ENCODE data around the gene BAG3. TPM values are rescaled to one million over a fixed set of nuclear protein-coding genes. Genes with fewer than 3 reads are reported as not detected.
A peak's percentile ranks its signal among the peaks of the same experiment; 100 is the strongest.
"Not testable (repeated sequence)": the region's sequence is repeated elsewhere in the genome, so short reads cannot be mapped to it uniquely, and the experiment has no call there.

Gene BAG3
- total RNA-seq, 8 experiments from 2014 or later = 3.2 to 30.3 (median 17.4) TPM

DNA sequence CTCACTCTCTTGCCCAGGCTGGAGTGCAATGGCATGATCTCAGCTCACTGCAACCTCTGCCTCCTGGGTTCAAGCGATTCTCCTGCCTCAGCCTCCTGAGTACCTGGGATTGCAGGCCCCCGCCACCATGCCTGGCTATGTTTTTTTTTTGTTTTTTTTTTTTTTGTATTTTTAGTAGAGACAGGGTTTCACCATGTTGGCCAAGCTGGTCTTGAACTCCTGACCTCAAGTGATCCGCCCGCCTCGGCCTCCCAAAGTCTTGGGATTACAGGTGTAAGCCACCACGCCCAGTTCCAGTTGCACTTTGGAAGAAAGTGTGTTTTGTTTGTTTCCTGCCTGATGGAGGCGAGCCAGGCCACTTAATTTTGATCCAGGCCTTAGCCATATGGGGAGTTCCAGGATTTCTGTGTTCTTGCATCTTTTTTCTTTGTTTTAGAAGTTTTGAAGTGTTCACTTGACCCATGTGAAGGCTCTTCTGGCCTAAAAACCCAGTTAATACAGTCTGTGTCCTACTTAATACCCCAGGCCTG, 11.0 kb downstream of the BAG3 start:
- 87 to 100% (median 100%) methylated on average over 1 to 4 of the region's 7 CpGs; no CpG with 5 or more reads in 2 of the 10 experiments for WGBS, 10 experiments
- H3K4me1 ChIP-seq (replicated peaks in 1 of 2) = peaks cover 26 to 31% of the 10 kb centered on the region in 2 donors
- ATAC-seq (replicated peaks in 6 of 8); H3K4me3 ChIP-seq; H3K27ac ChIP-seq; in situ Hi-C loops (cut with MboI; ENCODE audit: low pct_unique_long_range_greater_than_20kb in 2 of 9, low sequenced_read_pairs in 9 of 9, unreplicated experiment in 9 of 9): not testable (repeated sequence)

DNA sequence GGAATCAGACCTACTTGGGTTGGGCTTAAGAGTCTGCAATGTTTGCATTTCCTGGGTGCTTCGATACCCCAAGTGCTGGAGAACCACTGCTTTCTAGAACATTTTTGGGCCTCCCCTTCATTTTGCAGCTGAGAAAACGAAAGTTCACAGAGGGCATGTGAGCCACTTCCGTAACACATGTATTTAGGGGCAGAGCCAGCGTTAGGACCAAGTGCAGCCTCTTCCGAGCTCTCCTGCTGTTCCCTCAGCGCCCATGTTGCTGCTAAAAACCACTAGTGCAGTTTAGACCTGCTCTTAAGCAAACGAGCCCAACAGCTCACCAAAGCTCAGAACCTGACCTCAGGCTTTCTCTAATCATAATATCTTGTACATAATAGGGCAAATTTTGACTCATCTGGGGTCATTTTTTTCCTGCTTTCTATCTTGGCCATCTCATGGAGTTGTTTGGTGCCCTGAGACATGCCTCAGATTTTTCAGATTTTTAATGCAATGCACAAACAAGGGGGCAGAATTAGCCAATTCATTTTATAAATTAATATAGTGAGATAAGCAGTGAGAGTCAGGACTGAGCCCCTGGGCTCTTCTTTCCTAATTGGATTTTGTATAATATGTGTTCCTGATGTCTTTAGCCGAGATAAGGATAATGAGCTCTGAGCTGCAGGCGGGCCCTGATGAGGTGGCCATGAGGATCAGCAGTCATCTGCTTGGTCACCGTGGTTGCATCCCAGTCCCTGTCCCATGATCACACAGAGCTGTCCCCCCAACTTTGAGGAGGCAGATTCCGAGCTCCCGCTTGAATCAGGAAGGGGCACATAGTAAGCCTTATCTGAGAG, 12.9 kb downstream of the BAG3 start:
- ATAC-seq (replicated peaks in 6 of 8) = no peak
- in situ Hi-C loops (cut with MboI; ENCODE audit: low pct_unique_long_range_greater_than_20kb in 2 of 9, low sequenced_read_pairs in 9 of 9, unreplicated experiment in 9 of 9) = no loop called here
- Histone ChIP-seq H3K4me3 (no peak overlapping the region), H3K4me1 (replicated peaks in 1 of 2) (peaks cover 27 to 33% of the 10 kb centered on the region in 2 donors), H3K27ac (no peak overlapping the region)
- WGBS, 10 experiments = 25 to 100% (median 78%) methylated on average over 1 to 9 of the region's 12 CpGs; no CpG with 5 or more reads in 2 of the 10 experiments

DNA sequence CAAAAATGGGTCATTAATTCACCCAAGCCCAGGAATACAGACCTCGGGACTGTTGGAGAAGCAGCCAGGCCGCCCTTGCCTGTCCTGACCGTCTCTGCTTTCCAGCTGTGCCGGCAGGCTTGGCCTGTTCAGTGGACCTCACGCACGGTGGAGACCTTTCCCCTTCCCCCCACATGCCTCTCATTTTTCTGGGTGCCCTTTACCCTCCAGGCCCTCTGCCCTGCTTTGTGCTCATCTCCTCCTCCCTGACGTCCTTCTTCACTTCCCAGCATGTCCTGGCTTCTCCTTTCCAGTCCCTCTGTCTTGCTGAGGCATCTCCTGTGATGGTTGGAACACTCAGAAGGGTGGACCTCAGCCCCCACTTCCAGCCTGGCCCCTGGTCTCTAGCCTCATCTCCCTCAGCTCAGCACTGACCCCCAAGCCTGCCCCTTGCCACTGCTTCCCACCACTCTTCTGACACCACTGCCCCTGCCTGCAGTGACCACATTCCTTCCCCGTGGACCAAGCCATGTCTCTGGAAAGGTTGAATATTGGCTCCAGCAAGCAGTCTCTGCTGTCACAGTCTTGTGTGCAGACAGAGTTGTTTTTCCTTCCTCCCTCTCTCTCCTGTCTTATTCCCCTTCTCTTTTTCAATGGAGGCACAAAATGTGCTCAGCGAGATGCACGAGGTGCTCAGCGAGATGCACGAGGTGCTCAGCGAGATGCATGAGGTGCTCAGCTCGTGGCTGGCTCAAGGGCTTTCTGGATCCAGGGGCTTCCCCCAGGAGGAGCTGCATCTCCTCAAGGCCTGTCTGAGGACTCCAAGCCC, 14.9 kb downstream of the BAG3 start:
- 65 to 100% (median 79%) methylated on average over 1 to 9 of the region's 14 CpGs; no CpG with 5 or more reads in 1 of the 10 experiments for WGBS, 10 experiments
- Histone ChIP-seq H3K27ac (peak overlapping the region in 1 of 2 donors; percentile 85), H3K4me3 (no peak overlapping the region), H3K4me1 (replicated peaks in 1 of 2) (peaks cover 27 to 33% of the 10 kb centered on the region in 2 donors)
- in situ Hi-C loops (cut with MboI; ENCODE audit: low pct_unique_long_range_greater_than_20kb in 2 of 9, low sequenced_read_pairs in 9 of 9, unreplicated experiment in 9 of 9) = no loop called here
- no peak for ATAC-seq (replicated peaks in 6 of 8)

DNA sequence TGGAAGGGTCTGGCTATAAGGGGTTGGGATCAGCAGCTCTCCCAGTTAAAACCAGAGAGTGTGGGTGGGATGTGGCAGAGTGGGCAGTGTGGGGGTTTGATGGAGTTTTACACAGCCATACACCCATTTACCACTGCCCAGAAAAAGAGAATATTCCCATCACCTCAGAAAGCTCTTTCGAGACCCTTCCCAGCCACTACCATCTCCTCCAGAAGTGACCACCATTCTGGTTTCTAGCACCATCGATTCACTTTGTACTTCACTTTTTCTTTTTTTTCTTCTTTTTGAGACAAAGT, 15.5 kb downstream of the BAG3 start:
- ATAC-seq (replicated peaks in 6 of 8) = no peak
- Histone ChIP-seq H3K4me3 (no peak overlapping the region), H3K27ac (peak overlapping the region in 1 of 2 donors; percentile 85), H3K4me1 (replicated peaks in 1 of 2) (peaks cover 27 to 33% of the 10 kb centered on the region in 2 donors)
- in situ Hi-C loops (cut with MboI; ENCODE audit: low pct_unique_long_range_greater_than_20kb in 2 of 9, low sequenced_read_pairs in 9 of 9, unreplicated experiment in 9 of 9) = no loop called here
- WGBS, 10 experiments = 67 to 100% (median 100%) methylated on average over 1 to 2 of the region's 2 CpGs; no CpG with 5 or more reads in 4 of the 10 experiments

DNA sequence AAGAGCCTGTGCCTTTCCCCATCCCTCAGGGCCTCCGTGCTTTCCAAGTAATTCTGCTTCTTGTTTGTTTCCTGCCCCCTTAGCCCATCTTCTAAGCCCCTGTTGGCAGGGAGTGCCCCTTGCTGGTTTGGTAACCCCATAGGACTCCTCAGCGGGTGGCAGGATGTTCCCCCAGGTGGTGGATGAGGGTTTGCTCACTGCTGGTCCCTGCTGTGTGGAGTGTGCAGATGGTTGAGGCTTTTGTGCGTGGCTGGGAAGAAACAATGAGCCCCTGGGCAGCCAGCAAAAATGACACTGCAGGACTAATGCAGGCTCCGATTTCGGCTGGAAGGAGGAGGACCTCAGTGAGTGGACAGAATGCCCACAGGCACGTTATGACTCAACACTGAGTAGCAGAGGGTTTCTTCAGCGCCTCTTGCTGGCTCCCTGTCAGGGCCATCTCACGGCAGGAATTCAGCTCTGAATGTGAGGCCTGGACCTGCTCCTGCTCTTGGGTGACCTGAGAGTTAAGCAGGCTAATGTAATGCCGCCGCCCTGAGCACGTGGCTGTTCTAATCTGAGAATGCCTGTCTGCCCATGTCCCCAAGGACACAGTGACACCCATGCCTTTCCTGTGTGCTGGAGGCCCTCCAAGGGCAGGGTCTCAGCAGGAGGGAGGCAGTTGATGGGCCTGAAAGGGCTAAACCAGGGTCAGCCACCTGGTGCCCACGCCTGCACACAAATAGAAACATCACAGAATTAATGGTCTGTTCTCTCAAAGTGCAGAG, 16.6 kb downstream of the BAG3 start:
- peak overlapping the region; percentile 75 to 85 for H3K27ac ChIP-seq
- in situ Hi-C loops (cut with MboI; ENCODE audit: low pct_unique_long_range_greater_than_20kb in 2 of 9, low sequenced_read_pairs in 9 of 9, unreplicated experiment in 9 of 9) = no loop called here
- WGBS, 10 experiments = 0 to 22% (median 3%) methylated on average over 1 to 6 of the region's 12 CpGs; no CpG with 5 or more reads in 1 of the 10 experiments
- ATAC-seq (replicated peaks in 6 of 8) = peak; percentile 81 to 92 (median 90)
- H3K4me1 ChIP-seq (replicated peaks in 1 of 2) = peaks cover 27 to 33% of the 10 kb centered on the region in 2 donors
- H3K4me3 ChIP-seq = no peak overlapping the region

DNA sequence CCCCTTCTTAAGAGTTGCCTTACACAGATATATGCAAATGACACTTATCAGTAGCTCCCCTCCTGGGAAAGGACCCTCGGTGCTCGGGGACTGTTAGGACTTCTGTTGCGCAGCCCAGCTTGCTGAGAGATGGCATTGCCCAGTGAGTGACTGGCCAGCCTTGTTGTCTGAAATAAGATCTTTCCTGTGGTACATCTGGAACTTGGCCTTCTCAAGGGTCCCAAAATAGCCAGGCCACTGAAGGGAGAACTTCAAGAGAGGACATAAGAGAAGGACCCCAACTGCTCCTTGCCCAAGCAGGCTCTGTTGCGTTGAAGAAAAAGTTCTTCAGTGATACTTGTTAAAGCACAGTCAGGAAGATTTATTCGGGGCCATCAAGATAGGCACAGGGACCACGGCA, 17.3 kb downstream of the BAG3 start:
- peaks cover 27 to 33% of the 10 kb centered on the region in 2 donors for H3K4me1 ChIP-seq (replicated peaks in 1 of 2)

DNA sequence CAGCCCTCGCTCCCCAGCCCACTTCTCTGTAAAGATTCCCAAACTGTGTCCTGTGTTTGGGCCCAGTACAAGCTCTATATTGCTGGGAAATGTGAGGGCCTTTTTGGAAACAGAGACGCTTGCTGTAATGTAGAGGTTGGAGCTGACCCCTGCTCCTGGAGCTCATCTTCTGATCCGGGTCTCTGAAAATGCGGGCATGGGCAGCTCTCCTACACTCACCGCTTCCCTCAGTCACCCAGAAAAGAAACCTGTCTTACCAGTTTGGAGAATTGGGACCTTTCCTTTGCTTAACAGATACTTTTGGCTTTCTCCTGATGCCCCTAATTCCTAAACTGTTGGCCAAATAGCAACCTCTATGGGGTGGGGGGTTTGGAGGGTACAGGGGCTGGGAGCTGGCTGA, 18.2 kb downstream of the BAG3 start:
- in situ Hi-C loops (cut with MboI; ENCODE audit: low pct_unique_long_range_greater_than_20kb in 2 of 9, low sequenced_read_pairs in 9 of 9, unreplicated experiment in 9 of 9) = no loop called here
- H3K4me1 ChIP-seq (replicated peaks in 1 of 2) = peaks cover 27 to 33% of the 10 kb centered on the region in 2 donors
- H3K27ac ChIP-seq = no peak overlapping the region
- H3K4me3 ChIP-seq = no peak overlapping the region
- ATAC-seq (replicated peaks in 6 of 8) = no peak
- 80 to 100% (median 100%) methylated on average over 1 to 3 of the region's 5 CpGs; no CpG with 5 or more reads in 4 of the 10 experiments for WGBS, 10 experiments

More for the DNA sequence above, 17.3 kb downstream of the BAG3 start:
- WGBS, 10 experiments = 20 to 100% (median 83%) methylated on average over 1 to 6 of the region's 6 CpGs; no CpG with 5 or more reads in 1 of the 10 experiments
- H3K27ac ChIP-seq = peak overlapping the region in 1 of 2 donors; percentile 85
- no peak overlapping the region for H3K4me3 ChIP-seq
- no peak for ATAC-seq (replicated peaks in 6 of 8)
- in situ Hi-C loops (cut with MboI; ENCODE audit: low pct_unique_long_range_greater_than_20kb in 2 of 9, low sequenced_read_pairs in 9 of 9, unreplicated experiment in 9 of 9) = no loop called here

DNA sequence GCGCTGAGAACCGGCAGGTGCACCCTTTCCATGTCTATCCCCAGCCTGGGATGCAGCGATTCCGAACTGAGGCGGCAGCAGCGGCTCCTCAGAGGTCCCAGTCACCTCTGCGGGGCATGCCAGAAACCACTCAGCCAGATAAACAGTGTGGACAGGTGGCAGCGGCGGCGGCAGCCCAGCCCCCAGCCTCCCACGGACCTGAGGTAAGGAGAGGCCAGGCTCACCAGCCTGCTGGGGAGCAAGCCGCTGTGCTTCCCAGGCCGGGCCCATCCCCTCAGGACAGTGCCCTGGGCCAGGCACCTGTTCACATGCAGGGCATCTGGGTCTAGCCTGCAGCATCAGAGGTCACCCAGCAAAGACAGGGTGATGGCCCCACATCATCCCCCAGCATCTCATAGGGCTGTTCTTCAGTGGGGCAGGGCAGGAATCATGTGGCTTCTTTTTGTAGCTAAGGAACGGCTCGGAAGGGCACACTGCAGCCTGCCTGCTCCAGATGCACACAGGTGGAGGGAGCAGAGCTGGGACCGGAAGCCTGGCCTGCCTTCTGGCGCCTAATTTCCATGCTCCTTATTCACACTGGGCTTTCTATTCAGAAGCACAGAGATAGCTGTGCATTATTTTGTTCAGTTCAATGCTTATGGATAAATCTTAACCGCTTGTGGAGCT, 18.9 kb downstream of the BAG3 start:
- no peak overlapping the region for H3K4me3 ChIP-seq
- in situ Hi-C loops (cut with MboI; ENCODE audit: low pct_unique_long_range_greater_than_20kb in 2 of 9, low sequenced_read_pairs in 9 of 9, unreplicated experiment in 9 of 9) = no loop called here
- 80 to 100% (median 90%) methylated on average over 1 to 8 of the region's 18 CpGs; no CpG with 5 or more reads in 3 of the 10 experiments for WGBS, 10 experiments

DNA sequence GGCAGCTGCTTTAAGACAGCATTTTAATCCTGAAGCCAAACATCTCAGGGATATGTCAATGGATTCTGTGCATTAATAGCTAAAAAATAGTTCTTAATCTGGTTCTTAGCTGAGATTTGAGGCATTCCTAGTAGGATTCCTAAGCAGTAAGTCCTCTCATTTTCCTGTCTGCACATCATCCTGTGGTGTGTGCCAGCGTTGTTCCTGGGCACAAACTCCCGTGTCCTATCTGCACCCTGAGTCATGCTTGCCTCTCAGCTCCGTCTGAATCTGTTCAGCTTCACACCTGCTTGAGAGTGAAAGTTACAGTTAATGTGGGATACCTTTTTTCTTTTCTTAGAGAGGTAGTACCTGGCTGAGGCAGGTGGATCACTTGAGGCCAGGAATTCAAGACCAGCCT, 19.5 kb downstream of the BAG3 start:
- no peak for ATAC-seq (replicated peaks in 6 of 8)
- in situ Hi-C loops (cut with MboI; ENCODE audit: low pct_unique_long_range_greater_than_20kb in 2 of 9, low sequenced_read_pairs in 9 of 9, unreplicated experiment in 9 of 9) = no loop called here
- 21 to 100% (median 100%) methylated on average over 1 to 2 of the region's 3 CpGs; no CpG with 5 or more reads in 7 of the 10 experiments for WGBS, 10 experiments
- no peak overlapping the region for H3K4me3 ChIP-seq
- H3K27ac ChIP-seq = no peak overlapping the region
- H3K4me1 ChIP-seq (replicated peaks in 1 of 2) = peaks cover 27 to 32% of the 10 kb centered on the region in 2 donors

More for the DNA sequence above, 18.9 kb downstream of the BAG3 start:
- ATAC-seq (replicated peaks in 6 of 8) = no peak
- Histone ChIP-seq H3K4me1 (replicated peaks in 1 of 2) (peaks cover 27 to 33% of the 10 kb centered on the region in 2 donors), H3K27ac (no peak overlapping the region)

DNA sequence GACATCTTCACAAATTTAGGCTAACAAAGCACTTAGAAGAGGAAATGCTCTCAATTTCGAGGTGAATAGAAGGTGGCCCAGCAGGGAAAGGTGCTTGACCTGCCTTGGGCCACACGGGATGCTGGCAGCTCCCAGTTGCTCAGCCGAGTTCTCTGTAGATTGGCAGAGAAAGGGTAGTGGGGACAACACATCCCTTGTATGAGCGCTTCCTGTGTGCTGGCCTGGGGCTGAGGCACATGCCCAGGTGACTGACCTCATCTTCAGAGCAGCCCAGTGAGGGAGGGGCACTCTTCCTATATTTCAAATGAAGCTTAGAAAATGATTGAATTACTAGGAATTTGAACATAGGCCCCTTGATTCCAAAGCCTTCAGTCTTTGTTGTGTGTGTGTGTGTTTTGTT, 20.2 kb downstream of the BAG3 start:
- peaks cover 21 to 27% of the 10 kb centered on the region in 2 donors for H3K4me1 ChIP-seq (replicated peaks in 1 of 2)
- H3K4me3 ChIP-seq = no peak overlapping the region
- in situ Hi-C loops (cut with MboI; ENCODE audit: low pct_unique_long_range_greater_than_20kb in 2 of 9, low sequenced_read_pairs in 9 of 9, unreplicated experiment in 9 of 9) = no loop called here
- H3K27ac ChIP-seq = no peak overlapping the region
- no peak for ATAC-seq (replicated peaks in 6 of 8)
- WGBS, 10 experiments = 57 to 100% (median 83%) methylated on average over 1 to 4 of the region's 4 CpGs; no CpG with 5 or more reads in 3 of the 10 experiments

DNA sequence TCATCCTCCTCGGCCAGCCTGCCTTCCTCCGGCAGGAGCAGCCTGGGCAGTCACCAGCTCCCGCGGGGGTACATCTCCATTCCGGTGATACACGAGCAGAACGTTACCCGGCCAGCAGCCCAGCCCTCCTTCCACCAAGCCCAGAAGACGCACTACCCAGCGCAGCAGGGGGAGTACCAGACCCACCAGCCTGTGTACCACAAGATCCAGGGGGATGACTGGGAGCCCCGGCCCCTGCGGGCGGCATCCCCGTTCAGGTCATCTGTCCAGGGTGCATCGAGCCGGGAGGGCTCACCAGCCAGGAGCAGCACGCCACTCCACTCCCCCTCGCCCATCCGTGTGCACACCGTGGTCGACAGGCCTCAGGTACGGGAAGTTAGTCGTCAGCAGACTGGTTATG, 21.1 kb downstream of the BAG3 start:
- WGBS, 10 experiments = 92 to 100% (median 94%) methylated on average over 2 to 21 of the region's 23 CpGs; no CpG with 5 or more reads in 7 of the 10 experiments
- H3K4me1 ChIP-seq (replicated peaks in 1 of 2) = peaks cover 15 to 20% of the 10 kb centered on the region in 2 donors
- in situ Hi-C loops (cut with MboI; ENCODE audit: low pct_unique_long_range_greater_than_20kb in 2 of 9, low sequenced_read_pairs in 9 of 9, unreplicated experiment in 9 of 9) = no loop called here
- no peak overlapping the region for H3K4me3 ChIP-seq
- no peak for ATAC-seq (replicated peaks in 6 of 8)
- H3K27ac ChIP-seq = no peak overlapping the region

DNA sequence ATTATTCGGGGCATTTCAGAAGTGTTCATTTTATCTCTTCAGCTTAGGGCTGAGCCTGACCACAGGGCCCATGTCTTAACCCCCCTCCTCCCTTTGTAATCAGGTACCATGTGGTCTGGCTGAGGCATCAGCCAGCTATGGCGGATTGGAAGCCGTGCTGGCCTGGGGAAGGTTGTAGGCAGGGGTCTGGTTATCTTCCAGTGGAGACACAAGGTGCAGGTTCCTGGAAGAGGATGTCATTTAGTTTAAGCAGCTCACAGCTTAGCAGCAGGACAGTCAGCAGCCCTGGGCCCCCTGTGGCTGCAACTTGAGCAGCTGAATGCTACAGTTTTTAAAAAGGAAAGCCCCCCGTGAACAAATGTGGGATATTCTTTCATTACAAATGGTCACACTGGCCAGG, 22.1 kb downstream of the BAG3 start:
- Histone ChIP-seq H3K4me3 (no peak overlapping the region), H3K4me1 (replicated peaks in 1 of 2) (peaks cover 5 to 11% of the 10 kb centered on the region in 2 donors), H3K27ac (no peak overlapping the region)
- 43 to 100% (median 74%) methylated on average over 1 to 4 of the region's 4 CpGs; no CpG with 5 or more reads in 2 of the 10 experiments for WGBS, 10 experiments
- ATAC-seq (replicated peaks in 6 of 8) = no peak
- in situ Hi-C loops (cut with MboI; ENCODE audit: low pct_unique_long_range_greater_than_20kb in 2 of 9, low sequenced_read_pairs in 9 of 9, unreplicated experiment in 9 of 9) = no loop called here
